NCI-H510A treated with DMSO at 0.1 percent for 48 hours (cell line): Measurements from ENCODE around the gene FAM98C.
"Not testable (repeated sequence)": the region's sequence is repeated elsewhere in the genome, so short reads cannot be mapped to it uniquely, and the experiment has no call there.

Source experiments
- DNase-seq: peaks from one replicate; lab custom pipeline; 2025; lab: John Stamatoyannopoulos, UW

FAM98C gene

GRCh38 chr19:38427035-38427677, 24.3 kb downstream of the FAM98C start:
- not testable (repeated sequence) for DNase-seq

GRCh38 chr19:38429055-38429810, 26.3 kb downstream of the FAM98C start:
- no peak for DNase-seq

- no peak for DNase-seq
Observed at GRCh38 chr19:38429811-38430156, 26.9 kb downstream of the FAM98C start.

- no peak for DNase-seq
Observed at GRCh38 chr19:38430931-38431330, 28.0 kb downstream of the FAM98C start.

- DNase-seq = no peak
Observed at GRCh38 chr19:38433268-38433733, 30.4 kb downstream of the FAM98C start, which contains the start of gene RYR1. Gene RYR1 (plus strand): TSS chr19:38433691. CDS start chr19:38433830, 139 bp downstream.

GRCh38 chr19:38434549-38435051, 31.7 kb downstream of the FAM98C start:
- no peak for DNase-seq

GRCh38 chr19:38437295-38437694, 34.4 kb downstream of the FAM98C start:
- no peak for DNase-seq

- no peak for DNase-seq
Observed at GRCh38 chr19:38437917-38438316, 35.0 kb downstream of the FAM98C start.

GRCh38 chr19:38440592-38440991, 37.7 kb downstream of the FAM98C start:
- DNase-seq = no peak

GRCh38 chr19:38441657-38442348, 38.9 kb downstream of the FAM98C start:
- DNase-seq = no peak

GRCh38 chr19:38442736-38443135, 39.8 kb downstream of the FAM98C start:
- DNase-seq = no peak

- DNase-seq = no peak
Observed at GRCh38 chr19:38443458-38443999, 40.6 kb downstream of the FAM98C start.

- no peak for DNase-seq
Observed at GRCh38 chr19:38444026-38444425, 41.1 kb downstream of the FAM98C start.

GRCh38 chr19:38445362-38445761, 42.5 kb downstream of the FAM98C start:
- DNase-seq = no peak

GRCh38 chr19:38448225-38448624, 45.3 kb downstream of the FAM98C start:
- DNase-seq = no peak

GRCh38 chr19:38449518-38449917, 46.6 kb downstream of the FAM98C start:
- DNase-seq = no peak

GRCh38 chr19:38451036-38451435, 48.1 kb downstream of the FAM98C start:
- DNase-seq = no peak

GRCh38 chr19:38451629-38452028, 48.7 kb downstream of the FAM98C start:
- DNase-seq = no peak

GRCh38 chr19:38452430-38453366, 49.8 kb downstream of the FAM98C start:
- no peak for DNase-seq

- DNase-seq = no peak
Observed at GRCh38 chr19:38453596-38453995, 50.7 kb downstream of the FAM98C start.

- no peak for DNase-seq
Observed at GRCh38 chr19:38455031-38455430, 52.1 kb downstream of the FAM98C start.
